ENCODE measurements around the gene AACS. TPM values are rescaled to one million over a fixed set of nuclear protein-coding genes. Genes with fewer than 3 reads are reported as not detected.

AACS gene
- total and polyA plus RNA-seq, 4 donors = 3.4 to 13.6 (median 7.3) TPM

GRCh38 chr12:125024949-125025563 is 40.2 kb upstream of the AACS start:
- peaks cover 0 to 4% (median 0%) of the 10 kb centered on the region in 4 donors for H3K36me3 ChIP-seq (ENCODE audit: control insufficient read depth in 4 of 4, insufficient read depth in 3 of 4, low read depth in 1 of 4, low read length in 3 of 4)
- H3K4me3 ChIP-seq (ENCODE audit: low read depth in 1 of 3, low read length in 3 of 3) = no peak overlapping the region
- no peaks in the 10 kb centered on the region for H3K9me3 ChIP-seq (ENCODE audit: control insufficient read depth in 4 of 4, low read length in 3 of 4)
- no peaks in the 10 kb centered on the region for H3K4me1 ChIP-seq (ENCODE audit: control insufficient read depth in 4 of 4, insufficient read depth in 4 of 4, low read length in 3 of 4)
- WGBS = 97% methylated on average over 43 of the region's 43 CpGs
- H3K27me3 ChIP-seq (ENCODE audit: control insufficient read depth in 4 of 4, insufficient read depth in 4 of 4, low read length in 3 of 4) = no peaks in the 10 kb centered on the region
- no peak for DNase-seq (ENCODE audit: low spot score)
- H3K9ac ChIP-seq (ENCODE audit: low read depth in 1 of 2, low read length in 2 of 2) = no peak overlapping the region
- no peak overlapping the region for H3K27ac ChIP-seq (ENCODE audit: low read depth in 1 of 2, low read length in 2 of 2)
- no peak for TF ChIP-seq FOXA1 (IDR thresholded peaks at IDR 0.05)
- TF ChIP-seq FOXA2 (IDR thresholded peaks at IDR 0.05) = no peak
- TF ChIP-seq TAF1 (conservative IDR thresholded peaks at IDR 0.05) = no peak
- TF ChIP-seq EGR1 (IDR thresholded peaks at IDR 0.05; ENCODE audit: low read depth in 2 of 2) = no peak
- TF ChIP-seq REST (IDR thresholded peaks at IDR 0.05) = no peak

- no peak for DNase-seq (ENCODE audit: low spot score)
- no peak overlapping the region for H3K9ac ChIP-seq (ENCODE audit: low read depth in 1 of 2, low read length in 2 of 2)
- 96% methylated on average over 9 of the region's 9 CpGs for WGBS
- TF ChIP-seq GABPA (IDR thresholded peaks at IDR 0.05 in 1 of 2, conservative IDR thresholded peaks at IDR 0.05 in 1 of 2) (no peak), ZBTB33 (IDR thresholded peaks at IDR 0.05) (no peak), MAX (IDR thresholded peaks at IDR 0.05) (no peak), NR2F2 (IDR thresholded peaks at IDR 0.05) (no peak), JUND (IDR thresholded peaks at IDR 0.05) (no peak), CTCF (IDR thresholded peaks at IDR 0.05; ENCODE audit: low read depth, low read length, missing input control) (no peak)
- H3K27ac ChIP-seq (ENCODE audit: low read depth in 1 of 2, low read length in 2 of 2) = no peak overlapping the region
- no peaks in the 10 kb centered on the region for H3K9me3 ChIP-seq (ENCODE audit: control insufficient read depth in 4 of 4, low read length in 3 of 4)
- H3K36me3 ChIP-seq (ENCODE audit: control insufficient read depth in 4 of 4, insufficient read depth in 3 of 4, low read depth in 1 of 4, low read length in 3 of 4) = peaks cover 0 to 4% (median 0%) of the 10 kb centered on the region in 4 donors
- no peak overlapping the region for H3K4me3 ChIP-seq (ENCODE audit: low read depth in 1 of 3, low read length in 3 of 3)
- H3K4me1 ChIP-seq (ENCODE audit: control insufficient read depth in 4 of 4, insufficient read depth in 4 of 4, low read length in 3 of 4) = no peaks in the 10 kb centered on the region
- H3K27me3 ChIP-seq (ENCODE audit: control insufficient read depth in 4 of 4, insufficient read depth in 4 of 4, low read length in 3 of 4) = no peaks in the 10 kb centered on the region
Measured at GRCh38 chr12:125025606-125026235, 39.5 kb upstream of the AACS start.
